AML-193 (cell line): ENCODE measurements around the gene ZFP2.
"Not testable (repeated sequence)": the region's sequence is repeated elsewhere in the genome, so short reads cannot be mapped to it uniquely, and the experiment has no call there.

Experiments
- DNase-seq, 2 experiments: peaks; one replicate each; lab custom pipeline; 2025; lab: John Stamatoyannopoulos, UW

ZFP2 gene

DNA sequence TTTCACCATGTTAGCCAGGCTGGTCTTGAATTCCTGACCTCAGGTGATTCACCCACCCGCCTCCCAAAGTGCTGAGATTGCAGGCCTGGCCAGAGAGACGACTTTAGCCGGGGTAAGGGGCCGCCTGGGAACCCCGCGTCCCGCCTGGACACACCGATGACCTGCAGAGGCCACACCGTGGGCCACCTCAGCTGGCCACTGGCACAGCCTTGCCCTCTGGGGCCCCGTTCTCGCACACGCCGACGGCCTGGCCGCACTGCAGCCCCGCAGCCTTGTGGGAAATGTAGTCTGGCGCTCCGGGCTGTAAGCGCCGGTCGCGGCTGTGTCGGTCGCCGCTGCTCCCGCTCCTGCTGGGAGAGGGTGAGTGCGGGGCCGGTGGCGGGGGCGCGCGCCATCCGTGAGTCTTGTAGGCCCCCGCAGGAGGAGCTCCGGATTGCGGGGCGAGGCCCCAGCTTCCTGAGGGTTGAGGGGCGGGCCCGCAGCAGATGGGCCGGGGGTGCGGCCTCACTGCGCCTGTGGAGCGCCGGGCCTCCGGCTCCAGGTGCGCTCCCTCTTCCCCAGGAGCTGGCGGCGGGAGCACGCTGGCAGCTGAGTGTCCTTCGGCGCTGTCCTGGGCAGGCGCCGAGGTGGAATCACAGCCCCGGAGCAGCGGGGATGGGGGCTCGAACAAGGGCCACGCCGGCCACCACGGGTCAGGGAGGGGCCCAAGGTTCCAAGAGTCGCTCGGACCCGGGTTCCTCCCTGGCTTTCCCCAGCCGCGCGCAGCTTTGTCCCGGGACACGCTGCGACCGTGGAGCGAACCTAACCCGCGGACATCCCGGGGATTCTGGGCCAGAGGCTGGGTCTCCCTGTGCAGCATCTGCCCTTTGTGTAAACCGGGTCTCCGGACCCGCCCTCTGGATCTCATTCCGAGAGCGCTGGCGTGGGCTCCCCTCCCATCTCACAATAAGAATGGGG lies at the start of gene ZFP2:
ZFP2 (plus strand) TSS at position 299 of the 957 bp plus-strand sequence. CDS start 35,401 bp downstream, outside the sequence.
- DNase-seq = peak in 1 of 2 experiments; percentile 3

GRCh38 chr5:178849316-178849715 lies 46.4 kb upstream of the ZFP2 start:
- DNase-seq = no peak

- no peak for DNase-seq
Observed at GRCh38 chr5:178851951-178852350, 43.8 kb upstream of the ZFP2 start.

DNA sequence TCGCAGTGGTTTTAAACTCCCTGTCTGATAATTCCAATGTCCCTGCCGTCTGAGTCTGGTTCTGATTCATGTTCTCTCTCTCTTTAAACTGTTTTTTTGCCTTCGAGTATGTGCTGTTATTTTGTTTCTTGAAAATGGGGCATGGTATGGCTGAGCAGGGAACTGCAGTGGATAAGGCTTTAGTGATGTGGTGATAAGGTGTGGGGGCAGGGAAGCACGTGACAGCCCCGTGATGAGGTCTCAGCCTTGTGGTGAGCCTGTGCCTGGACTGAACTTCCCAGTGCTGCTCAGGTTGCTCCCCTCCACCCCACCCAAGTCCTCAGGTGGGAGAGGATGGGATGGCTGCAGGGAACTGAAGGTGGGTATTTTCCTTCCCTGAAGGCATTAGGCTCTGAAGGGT lies 41.4 kb upstream of the ZFP2 start:
- DNase-seq = no peak

- peak; percentile 91 to 93 for DNase-seq
Observed at GRCh38 chr5:178859625-178860521, 35.8 kb upstream of the ZFP2 start, which contains the start of gene ZNF354B. Gene ZNF354B, plus strand, starts transcription at chr5:178859953. Its CDS starts 1,095 bp downstream, at chr5:178861048.

DNA sequence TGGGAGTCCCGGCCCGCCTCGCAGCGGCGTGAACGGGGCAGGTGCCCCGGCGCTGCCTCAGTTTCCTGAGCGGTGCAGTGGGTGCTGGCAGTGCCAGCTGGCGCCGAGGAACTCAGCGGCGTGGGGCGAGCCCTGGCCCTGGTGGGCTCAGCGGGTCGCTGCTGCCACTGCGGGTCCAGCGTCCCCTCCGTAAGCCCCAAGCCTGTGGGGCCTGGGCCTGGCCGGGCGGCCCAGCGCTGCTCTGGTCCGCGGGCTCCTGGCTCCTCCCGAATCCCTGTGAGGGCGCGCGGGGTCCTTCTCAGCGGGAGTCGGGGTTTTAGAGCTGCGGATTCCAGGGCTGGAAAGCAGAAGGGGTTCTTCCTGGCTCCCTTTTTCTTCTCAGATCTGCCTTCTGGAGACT lies 35.1 kb upstream of the ZFP2 start:
- DNase-seq = not testable (repeated sequence)

GRCh38 chr5:178861627-178862026 lies 34.1 kb upstream of the ZFP2 start:
- DNase-seq = no peak

- DNase-seq = no peak
Observed at GRCh38 chr5:178866946-178867345, 28.8 kb upstream of the ZFP2 start.

DNA sequence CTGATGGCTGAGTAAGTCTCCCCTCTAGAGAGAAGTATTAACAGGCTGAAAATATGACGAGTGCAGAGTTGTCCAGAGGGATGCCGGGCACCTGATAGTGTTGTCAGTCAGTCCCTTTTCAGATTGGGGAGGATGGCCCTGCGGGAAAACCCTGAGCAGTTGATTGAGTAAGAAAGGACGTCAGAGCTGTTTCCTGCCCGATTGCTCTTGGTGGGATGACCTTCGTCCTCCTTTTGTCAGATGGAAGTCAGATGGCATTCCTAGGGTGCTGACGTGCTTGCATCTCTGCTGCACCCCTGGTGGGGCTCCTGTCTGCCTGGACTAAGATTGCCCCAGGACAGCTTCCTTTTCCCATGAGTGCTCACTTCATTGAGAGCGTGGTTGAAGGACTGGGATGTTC lies 26.1 kb upstream of the ZFP2 start:
- DNase-seq = no peak

DNA sequence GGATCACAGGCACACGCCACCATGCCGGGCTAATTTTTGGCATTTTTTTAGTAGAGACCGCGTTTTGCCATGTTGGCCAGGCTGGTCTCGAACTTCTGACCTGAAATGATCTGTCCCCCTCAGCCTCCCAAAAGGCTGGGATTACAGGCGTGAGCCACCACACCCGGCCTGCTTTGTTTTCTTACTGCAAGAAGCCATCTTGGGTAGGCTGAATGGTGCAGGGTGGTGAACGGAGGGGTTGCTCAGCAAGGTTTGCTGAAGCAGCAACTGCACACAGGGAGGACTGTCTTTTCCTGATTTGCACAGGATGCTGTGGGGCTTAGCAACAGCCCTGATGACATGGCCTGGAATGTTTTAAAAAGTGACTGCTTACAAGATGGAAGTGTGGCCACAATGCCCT lies 25.3 kb upstream of the ZFP2 start:
- DNase-seq = no peak

GRCh38 chr5:178872302-178872701 lies 23.4 kb upstream of the ZFP2 start:
- no peak for DNase-seq

- not testable (repeated sequence) for DNase-seq
Observed at GRCh38 chr5:178883115-178883694, 12.5 kb upstream of the ZFP2 start.

DNA sequence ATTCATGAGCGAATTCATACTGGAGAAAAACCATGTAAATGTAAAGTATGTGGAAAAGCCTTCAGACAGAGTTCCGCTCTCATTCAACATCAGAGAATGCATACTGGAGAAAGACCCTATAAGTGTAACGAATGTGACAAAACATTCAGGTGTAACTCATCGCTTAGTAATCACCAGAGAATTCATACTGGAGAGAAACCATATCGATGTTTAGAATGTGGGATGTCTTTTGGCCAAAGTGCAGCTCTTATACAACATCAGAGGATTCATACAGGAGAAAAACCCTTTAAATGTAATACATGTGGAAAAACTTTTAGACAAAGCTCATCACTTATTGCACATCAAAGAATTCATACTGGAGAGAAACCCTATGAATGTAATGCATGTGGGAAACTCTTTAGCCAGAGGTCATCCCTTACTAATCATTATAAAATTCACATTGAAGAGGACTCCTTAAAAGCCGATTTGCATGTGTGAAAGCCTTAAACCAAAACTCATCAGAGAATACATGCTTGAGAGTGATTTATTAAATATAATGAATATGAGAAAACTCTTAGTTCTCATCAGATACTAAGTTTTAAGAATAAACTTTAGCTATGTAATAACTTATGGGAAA lies 11.8 kb upstream of the ZFP2 start:
- no peak for DNase-seq

- no peak for DNase-seq
Observed at GRCh38 chr5:178899289-178899688, 3.6 kb downstream of the ZFP2 start.

- DNase-seq = no peak
Observed at GRCh38 chr5:178902849-178903248, 7.1 kb downstream of the ZFP2 start.

DNA sequence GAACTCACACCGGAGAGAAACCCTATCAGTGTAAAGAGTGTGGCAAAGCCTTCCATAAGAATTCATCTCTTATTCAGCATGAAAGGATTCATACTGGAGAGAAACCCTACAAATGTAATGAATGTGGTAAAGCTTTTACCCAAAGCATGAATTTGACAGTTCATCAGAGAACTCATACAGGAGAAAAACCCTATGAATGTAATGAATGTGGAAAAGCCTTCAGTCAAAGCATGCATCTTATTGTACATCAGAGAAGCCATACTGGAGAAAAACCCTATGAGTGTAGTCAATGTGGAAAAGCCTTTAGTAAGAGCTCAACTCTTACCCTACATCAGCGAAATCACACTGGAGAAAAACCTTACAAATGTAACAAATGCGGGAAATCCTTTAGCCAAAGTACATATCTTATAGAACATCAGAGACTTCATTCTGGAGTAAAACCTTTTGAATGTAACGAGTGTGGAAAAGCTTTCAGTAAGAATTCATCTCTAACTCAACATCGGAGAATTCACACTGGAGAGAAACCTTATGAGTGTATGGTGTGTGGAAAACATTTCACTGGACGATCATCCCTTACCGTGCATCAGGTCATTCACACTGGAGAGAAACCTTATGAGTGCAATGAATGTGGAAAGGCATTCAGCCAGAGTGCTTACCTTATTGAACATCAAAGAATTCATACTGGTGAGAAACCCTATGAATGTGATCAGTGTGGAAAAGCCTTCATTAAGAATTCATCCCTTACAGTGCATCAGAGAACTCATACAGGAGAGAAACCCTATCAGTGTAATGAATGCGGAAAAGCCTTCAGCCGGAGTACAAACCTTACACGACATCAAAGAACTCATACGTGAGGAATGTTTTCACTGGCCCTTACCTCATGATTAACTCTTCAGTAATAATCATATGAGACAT lies 36.4 kb downstream of the ZFP2 start:
- DNase-seq = no peak

DNA sequence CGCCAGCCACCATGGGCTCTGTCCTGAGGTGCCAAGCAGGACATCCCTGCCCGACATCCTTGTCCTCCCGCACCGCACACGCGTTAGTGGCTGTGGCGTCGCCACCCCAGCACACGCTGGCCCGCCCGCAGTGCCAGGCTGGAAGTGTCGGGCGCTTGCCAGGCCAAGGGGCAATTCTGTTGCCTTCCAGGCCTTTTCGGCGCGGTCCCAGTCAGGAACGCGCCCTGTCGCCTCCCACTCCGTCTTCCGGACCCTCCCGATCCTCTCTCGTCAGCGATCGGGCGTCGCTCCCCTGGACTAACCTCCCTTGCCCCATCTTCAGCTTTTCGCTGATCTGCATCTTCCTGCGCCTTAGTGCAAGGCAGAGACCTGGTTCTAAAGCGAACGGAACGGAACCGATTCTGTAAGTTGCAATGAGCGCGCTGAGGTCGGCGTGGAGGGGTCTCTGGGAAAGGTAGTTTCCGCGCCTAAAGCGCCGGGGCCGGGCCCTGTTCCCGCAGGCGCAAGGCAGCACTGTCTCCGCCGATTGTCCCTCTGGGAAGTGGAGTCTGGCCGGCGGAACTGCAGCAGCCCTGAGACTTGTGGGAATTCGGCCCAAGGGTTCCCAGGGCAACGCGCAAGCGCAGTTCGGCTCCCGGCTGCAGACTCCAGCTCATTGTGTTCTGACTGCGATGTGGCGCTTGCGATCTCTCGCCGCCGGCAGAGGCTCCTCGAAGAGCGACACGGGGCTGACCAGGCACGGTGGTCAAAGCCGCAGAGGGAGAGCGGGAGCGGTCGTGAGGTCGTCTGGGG lies 45.1 kb downstream of the ZFP2 start, which contains the start of gene ZNF454:
ZNF454 (plus strand) TSS at position 630 of the 792 bp plus-strand sequence. CDS start 1,594 bp downstream, outside the sequence.
- no peak for DNase-seq

- DNase-seq = no peak
Observed at GRCh38 chr5:178941361-178941760, 45.6 kb downstream of the ZFP2 start.

DNA sequence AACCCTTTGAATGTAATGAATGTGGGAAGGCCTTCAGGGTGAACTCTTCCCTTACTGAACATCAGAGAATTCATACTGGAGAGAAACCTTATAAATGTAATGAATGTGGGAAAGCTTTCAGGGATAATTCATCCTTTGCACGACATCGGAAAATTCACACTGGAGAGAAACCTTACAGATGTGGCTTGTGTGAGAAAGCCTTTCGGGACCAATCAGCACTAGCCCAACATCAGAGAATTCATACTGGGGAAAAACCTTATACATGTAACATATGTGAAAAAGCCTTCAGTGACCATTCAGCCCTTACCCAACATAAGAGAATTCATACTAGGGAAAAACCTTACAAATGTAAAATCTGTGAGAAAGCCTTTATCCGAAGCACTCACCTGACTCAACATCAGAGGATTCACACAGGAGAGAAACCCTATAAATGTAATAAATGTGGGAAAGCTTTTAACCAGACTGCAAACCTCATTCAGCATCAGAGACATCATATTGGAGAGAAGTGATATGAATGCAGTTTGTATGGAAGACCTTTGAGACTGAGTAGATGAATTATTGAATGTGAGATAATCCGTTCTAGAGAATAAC lies 69.8 kb downstream of the ZFP2 start:
- no peak for DNase-seq
